ENCODE results near the gene KPNA2.
"Not testable (repeated sequence)": the region's sequence is repeated elsewhere in the genome, so short reads cannot be mapped to it uniquely, and the experiment has no call there.

KPNA2 gene

DNA sequence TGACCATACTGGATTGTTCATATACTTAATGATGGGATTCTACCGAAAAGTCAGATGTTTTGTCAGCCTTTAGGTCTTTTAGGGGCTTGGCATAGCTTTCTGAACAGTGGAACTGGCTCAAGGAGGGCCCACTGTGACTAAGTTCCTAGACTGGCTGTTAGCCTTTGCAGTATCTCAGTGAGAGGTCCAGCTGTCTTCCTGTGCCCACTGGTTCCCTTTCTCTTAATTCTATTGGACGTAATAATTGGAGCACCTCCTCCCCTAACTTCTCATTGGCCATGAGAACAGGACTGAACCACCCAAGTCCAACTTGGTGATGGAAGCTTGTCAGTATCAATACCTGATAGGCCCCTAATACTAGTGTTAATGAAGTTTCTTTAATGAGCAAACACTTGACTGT lies 13.5 kb downstream of the KPNA2 start:
- no peaks in the 10 kb centered on the region for H3K27me3 Mint-ChIP-seq (ENCODE audit: low read depth, poor library complexity)
- TF ChIP-seq, protein P1, sequence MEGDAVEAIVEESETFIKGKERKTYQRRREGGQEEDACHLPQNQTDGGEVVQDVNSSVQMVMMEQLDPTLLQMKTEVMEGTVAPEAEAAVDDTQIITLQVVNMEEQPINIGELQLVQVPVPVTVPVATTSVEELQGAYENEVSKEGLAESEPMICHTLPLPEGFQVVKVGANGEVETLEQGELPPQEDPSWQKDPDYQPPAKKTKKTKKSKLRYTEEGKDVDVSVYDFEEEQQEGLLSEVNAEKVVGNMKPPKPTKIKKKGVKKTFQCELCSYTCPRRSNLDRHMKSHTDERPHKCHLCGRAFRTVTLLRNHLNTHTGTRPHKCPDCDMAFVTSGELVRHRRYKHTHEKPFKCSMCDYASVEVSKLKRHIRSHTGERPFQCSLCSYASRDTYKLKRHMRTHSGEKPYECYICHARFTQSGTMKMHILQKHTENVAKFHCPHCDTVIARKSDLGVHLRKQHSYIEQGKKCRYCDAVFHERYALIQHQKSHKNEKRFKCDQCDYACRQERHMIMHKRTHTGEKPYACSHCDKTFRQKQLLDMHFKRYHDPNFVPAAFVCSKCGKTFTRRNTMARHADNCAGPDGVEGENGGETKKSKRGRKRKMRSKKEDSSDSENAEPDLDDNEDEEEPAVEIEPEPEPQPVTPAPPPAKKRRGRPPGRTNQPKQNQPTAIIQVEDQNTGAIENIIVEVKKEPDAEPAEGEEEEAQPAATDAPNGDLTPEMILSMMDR (IDR thresholded peaks at IDR 0.05): no peak
- peaks cover 7% of the 10 kb centered on the region for H3K9me3 Mint-ChIP-seq
- peaks cover 5% of the 10 kb centered on the region for H3K4me1 Mint-ChIP-seq
- H3K27ac Mint-ChIP-seq: no peak overlapping the region
- no peak for DNase-seq
- no peak overlapping the region for H3K4me3 Mint-ChIP-seq
- peaks cover 35% of the 10 kb centered on the region for H3K36me3 Mint-ChIP-seq (ENCODE audit: low read depth)

DNA sequence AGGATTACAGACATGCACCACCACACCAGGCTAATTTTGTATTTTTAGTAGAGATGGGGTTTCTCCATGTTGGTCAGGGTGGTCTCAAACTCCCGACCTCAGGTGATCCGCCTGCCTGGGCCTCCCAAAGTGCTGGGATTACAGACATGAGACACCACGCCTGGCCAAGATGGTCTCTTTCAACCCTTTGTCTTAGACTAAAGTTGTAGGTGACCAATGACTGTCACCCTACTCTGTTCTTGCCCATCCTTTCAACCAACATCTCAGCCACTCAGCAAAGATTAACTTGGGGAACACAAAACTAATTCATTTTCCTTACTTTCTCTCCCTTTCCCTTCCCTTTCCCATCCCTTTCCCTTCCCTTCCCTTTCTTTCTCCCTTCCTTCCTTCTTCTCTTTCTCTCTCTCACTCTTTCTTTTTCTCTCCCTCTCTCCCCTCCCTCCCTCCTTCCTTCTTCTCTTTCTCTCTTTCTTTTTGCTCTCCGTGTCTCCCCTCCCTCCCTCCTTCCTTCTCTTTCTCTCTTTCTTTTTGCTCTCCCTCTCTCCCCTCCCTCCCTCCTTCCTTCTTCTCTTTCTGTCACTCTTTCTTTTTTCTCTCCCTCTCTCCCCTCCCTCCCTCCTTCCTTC lies 14.4 kb downstream of the KPNA2 start:
- peaks cover 25% of the 10 kb centered on the region for H3K36me3 Mint-ChIP-seq (ENCODE audit: low read depth)
- H3K4me1 Mint-ChIP-seq: peaks cover 11% of the 10 kb centered on the region
- H3K9me3 Mint-ChIP-seq; H3K27me3 Mint-ChIP-seq (ENCODE audit: low read depth, poor library complexity); H3K4me3 Mint-ChIP-seq; DNase-seq: not testable (repeated sequence)
- peak overlapping the region; percentile 24 for H3K27ac Mint-ChIP-seq

DNA sequence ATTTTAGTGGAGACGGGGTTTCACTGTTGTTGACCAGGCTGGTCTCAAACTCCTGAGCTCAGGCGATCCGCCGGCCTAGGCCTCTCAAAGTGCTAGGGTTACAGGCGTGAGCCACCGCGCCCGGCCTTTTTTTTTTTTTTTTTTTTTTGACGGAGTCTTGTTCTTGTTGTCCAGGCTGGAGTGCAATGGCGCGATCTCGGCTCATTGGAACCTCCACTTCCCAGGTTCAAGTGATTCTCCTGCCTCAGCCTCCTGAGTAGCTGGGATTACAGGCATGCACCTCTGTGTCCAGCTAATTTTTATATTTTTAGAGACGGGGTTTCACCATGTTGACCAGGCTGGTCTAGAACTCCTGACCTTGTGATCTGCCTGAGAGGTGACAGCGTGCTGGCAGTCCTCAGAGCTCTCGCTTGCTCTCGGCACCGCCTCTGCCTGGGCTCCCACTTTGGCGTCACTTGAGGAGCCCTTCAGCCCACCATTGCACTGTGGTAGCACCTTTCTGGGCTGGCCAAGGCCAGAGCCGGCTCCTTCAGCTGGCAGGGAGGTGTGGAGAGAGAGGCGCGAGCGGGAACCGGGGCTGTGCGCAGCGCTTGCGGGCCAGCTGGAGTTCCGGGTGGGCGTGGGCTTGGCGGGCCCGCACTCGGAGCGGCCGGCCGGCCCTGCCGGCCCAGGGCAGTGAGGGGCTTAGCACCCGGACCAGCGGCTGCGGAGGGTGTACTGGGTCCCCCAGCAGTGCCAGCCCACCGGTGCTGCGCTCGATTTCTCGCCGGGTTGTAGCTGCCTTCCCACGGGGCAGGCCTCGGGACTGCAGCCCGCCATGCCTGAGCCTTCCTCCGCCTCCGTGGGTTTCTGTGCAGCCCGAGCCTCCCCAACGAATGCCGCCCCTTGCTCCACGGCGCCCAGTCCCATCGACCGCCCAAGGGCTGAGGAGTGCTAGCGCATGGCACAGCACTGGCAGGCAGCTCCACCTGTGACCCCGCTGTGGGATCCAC lies 16.1 kb downstream of the KPNA2 start:
- H3K4me3 Mint-ChIP-seq; H3K9me3 Mint-ChIP-seq; H3K27ac Mint-ChIP-seq; H3K27me3 Mint-ChIP-seq (ENCODE audit: low read depth, poor library complexity); DNase-seq: not testable (repeated sequence)
- Mint-ChIP-seq H3K36me3 (ENCODE audit: low read depth) (peaks cover 11% of the 10 kb centered on the region), H3K4me1 (peaks cover 11% of the 10 kb centered on the region)

DNA sequence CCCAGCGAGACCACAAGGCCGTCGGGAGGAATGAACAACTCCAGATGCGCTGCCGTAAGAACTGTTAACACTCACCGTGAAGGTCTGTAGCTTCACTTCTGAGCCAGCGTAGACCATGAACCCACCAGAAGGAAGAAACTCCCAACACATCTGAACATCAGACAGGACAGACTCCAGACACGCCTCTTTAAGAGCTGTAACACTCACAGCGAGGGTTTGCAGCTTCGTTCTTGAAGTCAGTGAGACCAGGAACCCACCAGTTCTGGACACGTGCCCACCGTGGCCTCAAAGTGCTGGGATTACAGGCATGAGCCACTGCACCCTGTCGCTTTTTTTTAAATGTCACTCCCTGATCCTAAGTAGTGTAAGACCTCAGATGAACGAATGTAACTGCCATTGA lies 17.3 kb downstream of the KPNA2 start:
- Mint-ChIP-seq H3K9me3 (peaks cover 7% of the 10 kb centered on the region), H3K4me3 (no peak overlapping the region), H3K36me3 (ENCODE audit: low read depth) (peaks cover 1% of the 10 kb centered on the region), H3K4me1 (peaks cover 11% of the 10 kb centered on the region), H3K27ac (no peak overlapping the region), H3K27me3 (ENCODE audit: low read depth, poor library complexity) (peaks cover 7% of the 10 kb centered on the region)
- DNase-seq: no peak
- TF ChIP-seq, protein P1 (IDR thresholded peaks at IDR 0.05): no peak

DNA sequence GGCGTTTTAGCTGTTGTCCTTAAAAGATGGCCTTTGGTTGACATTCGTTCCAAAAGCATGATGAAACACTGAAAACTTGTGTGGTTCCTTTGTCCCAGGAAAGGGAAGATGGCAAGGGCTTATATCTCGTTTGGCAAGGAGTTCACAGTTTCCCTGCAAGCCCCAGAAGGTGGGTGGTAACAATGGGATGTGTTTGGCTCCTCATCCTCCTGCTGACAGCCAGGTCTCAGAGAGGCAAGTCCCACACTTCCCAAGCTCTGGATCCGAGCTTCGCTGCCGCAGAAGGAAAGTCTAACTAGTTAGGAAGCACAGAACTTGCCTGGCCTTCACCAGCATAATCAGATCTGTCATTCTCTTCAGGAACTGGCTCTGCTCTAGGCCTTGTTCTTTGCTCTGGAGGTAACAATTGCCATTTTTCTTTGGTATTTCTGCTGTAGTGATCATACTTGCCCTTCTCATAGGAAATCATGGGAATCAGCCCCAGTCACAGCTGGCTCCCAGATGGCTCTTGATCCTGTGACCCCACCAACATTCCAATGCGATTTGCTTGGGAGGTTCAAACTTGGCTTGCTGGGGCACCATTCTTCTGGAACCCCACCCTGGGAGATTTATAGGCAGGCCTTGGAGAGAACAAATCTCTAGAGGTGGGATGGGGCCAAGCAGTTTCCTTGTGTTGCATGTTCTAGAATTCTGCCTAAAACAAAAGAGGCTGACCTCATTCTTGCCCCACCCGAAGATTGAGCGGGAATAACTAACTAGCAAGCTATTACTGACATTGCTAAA lies 17.9 kb downstream of the KPNA2 start:
- Mint-ChIP-seq H3K4me3 (no peak overlapping the region), H3K9me3 (peaks cover 7% of the 10 kb centered on the region), H3K27me3 (ENCODE audit: low read depth, poor library complexity) (peaks cover 7% of the 10 kb centered on the region), H3K27ac (peak overlapping the region; percentile 80), H3K4me1 (peaks cover 11% of the 10 kb centered on the region), H3K36me3 (ENCODE audit: low read depth) (no peaks in the 10 kb centered on the region)
- TF ChIP-seq, protein P1 (IDR thresholded peaks at IDR 0.05): no peak
- no peak for DNase-seq

DNA sequence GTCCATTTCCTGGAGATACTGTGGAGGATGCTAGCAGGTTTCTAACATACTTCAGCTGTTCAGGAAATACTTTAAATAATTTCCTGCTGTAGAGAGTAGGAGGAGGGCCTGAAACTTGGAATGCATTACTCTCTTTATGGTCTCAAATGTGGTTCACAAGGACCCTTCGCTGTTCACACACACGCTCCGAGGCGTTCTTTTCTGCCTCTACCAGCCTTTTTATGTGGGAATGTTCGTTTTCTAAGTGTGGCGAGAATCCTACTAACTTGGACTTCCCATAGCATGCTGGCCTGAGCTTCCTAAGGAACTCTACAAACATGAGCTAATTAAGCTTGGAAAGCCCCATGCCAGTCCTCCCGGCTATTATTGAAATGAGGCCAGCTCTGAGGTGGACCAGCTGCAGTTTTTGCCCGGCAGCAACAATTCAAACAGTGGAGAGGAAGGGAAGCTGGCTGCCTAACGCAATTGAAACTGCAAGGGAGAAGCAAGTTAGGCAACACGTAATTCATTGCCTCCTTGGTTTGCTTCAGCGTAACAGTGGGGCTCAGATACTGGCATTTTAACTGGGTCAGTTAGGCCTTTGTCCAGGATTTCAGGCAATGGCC lies 18.9 kb downstream of the KPNA2 start:
- H3K27me3 Mint-ChIP-seq (ENCODE audit: low read depth, poor library complexity): peaks cover 12% of the 10 kb centered on the region

More for the DNA sequence above, 18.9 kb downstream of the KPNA2 start:
- TF ChIP-seq, protein P1 (IDR thresholded peaks at IDR 0.05): no peak
- Mint-ChIP-seq H3K36me3 (ENCODE audit: low read depth) (no peaks in the 10 kb centered on the region), H3K9me3 (peaks cover 7% of the 10 kb centered on the region), H3K4me3 (no peak overlapping the region), H3K4me1 (peaks cover 11% of the 10 kb centered on the region), H3K27ac (no peak overlapping the region)
- DNase-seq: no peak

All from nephron progenitor cell (in vitro differentiated cells).